Common myeloid progenitor, CD34-positive (primary cell): Measurements from ENCODE around the gene NAGPA.

ENCODE experiments used
- CTCF ChIA-PET: fragments of 350-600 bp; sonication (Branson Sonifier 250); formaldehyde crosslinking; loops from one replicate; lab custom pipeline; 2021; ENCODE audit warnings: antibody characterized with exemption; lab: Charles Lee
- POLR2A ChIA-PET: fragments of 350-600 bp; sonication (Branson Sonifier 250); formaldehyde crosslinking; loops from one replicate; lab custom pipeline; 2021; ENCODE audit warnings: antibody characterized with exemption; lab: Charles Lee
- DNase-seq, 3 donors: peaks; one replicate each; pipeline versions ENCODE4 v3.0.0 to v3.0.0-alpha.2; 2013
- H3K27ac ChIP-seq, 2 experiments: 1 replicate in 1 of 2; 2 replicates in 1 of 2; pipeline ENCODE4 v1.7.0; 2013; ENCODE audit warnings: inconsistent platforms in 2 of 2, low read length in 2 of 2, mild to moderate bottlenecking in 2 of 2, low read depth in 1 of 2, moderate library complexity in 1 of 2; ENCODE audit not compliant: severe bottlenecking in 2 of 2, insufficient read depth in 1 of 2, poor library complexity in 1 of 2
- H3K27me3 ChIP-seq, 5 experiments: replicated peaks in 2 of 5; 1 replicate in 3 of 5; 2 replicates in 2 of 5; pipeline versions ENCODE4 v1.6.1 to v1.7.0; 2013; ENCODE audit warnings: low read length in 4 of 5, mild to moderate bottlenecking in 2 of 5, moderate library complexity in 2 of 5, inconsistent platforms in 1 of 5; ENCODE audit not compliant: insufficient read depth in 5 of 5, control insufficient read depth in 4 of 5
- H3K36me3 ChIP-seq, 4 experiments: 1 replicate in 2 of 4; 2 replicates in 2 of 4; pipeline versions ENCODE4 v1.6.1 to v1.7.0; 2013; ENCODE audit warnings: low read length in 3 of 4, control low read depth in 1 of 4, mild to moderate bottlenecking in 1 of 4; ENCODE audit not compliant: control insufficient read depth in 4 of 4, insufficient read depth in 4 of 4
- H3K4me1 ChIP-seq, 4 experiments: 1 replicate in 3 of 4; 2 replicates in 1 of 4; pipeline versions ENCODE4 v1.6.1 to v1.7.1; 2013; ENCODE audit warnings: low read length in 3 of 4, mild to moderate bottlenecking in 3 of 4, control low read depth in 1 of 4, inconsistent platforms in 1 of 4, moderate library complexity in 1 of 4; ENCODE audit not compliant: control insufficient read depth in 4 of 4, insufficient read depth in 4 of 4; ENCODE audit errors: control extremely low read depth in 1 of 4
- H3K4me3 ChIP-seq, 7 experiments: 1 replicate in 4 of 7; 2 replicates in 3 of 7; pipeline versions ENCODE4 v1.5.1 to v1.7.0; 2013; ENCODE audit warnings: mild to moderate bottlenecking in 7 of 7, low read length in 6 of 7, moderate library complexity in 6 of 7, inconsistent platforms in 2 of 7, low read depth in 2 of 7, control low read depth in 1 of 7; ENCODE audit not compliant: insufficient read depth in 4 of 7, control insufficient read depth in 1 of 7; ENCODE audit errors: extremely low read depth in 1 of 7
- H3K9me3 ChIP-seq, 5 experiments: 1 replicate in 4 of 5; 2 replicates in 1 of 5; pipeline versions ENCODE4 v1.6.1 to v1.7.1; 2013; ENCODE audit warnings: low read length in 4 of 5, mild to moderate bottlenecking in 2 of 5, inconsistent platforms in 1 of 5, low read depth in 1 of 5, moderate library complexity in 1 of 5; ENCODE audit not compliant: control insufficient read depth in 4 of 5, insufficient read depth in 2 of 5; ENCODE audit errors: control extremely low read depth in 1 of 5
- WGBS: methylation state at CpG from one replicate; pipeline ENCODE4 v1.1.5; 2013; ENCODE audit not compliant: insufficient coverage; 5-methylcytosine and 5-hydroxymethylcytosine counted together

The NAGPA gene

GRCh38 chr16:5041600-5042133, 7.9 kb upstream of the NAGPA start:
- no peaks in the 10 kb centered on the region for H3K4me1 ChIP-seq
- no peaks in the 10 kb centered on the region for H3K36me3 ChIP-seq
- no peak overlapping the region for H3K4me3 ChIP-seq
- ChIA-PET CTCF (no interaction called here), POLR2A (no interaction called here)
- H3K9me3 ChIP-seq: no peaks in the 10 kb centered on the region
- no peak for DNase-seq
- H3K27ac ChIP-seq: no peak overlapping the region
- peaks cover 0 to 2% (median 0%) of the 10 kb centered on the region in 5 experiments for H3K27me3 ChIP-seq
- 83% methylated on average over 12 of the region's 12 CpGs for WGBS

DNA sequence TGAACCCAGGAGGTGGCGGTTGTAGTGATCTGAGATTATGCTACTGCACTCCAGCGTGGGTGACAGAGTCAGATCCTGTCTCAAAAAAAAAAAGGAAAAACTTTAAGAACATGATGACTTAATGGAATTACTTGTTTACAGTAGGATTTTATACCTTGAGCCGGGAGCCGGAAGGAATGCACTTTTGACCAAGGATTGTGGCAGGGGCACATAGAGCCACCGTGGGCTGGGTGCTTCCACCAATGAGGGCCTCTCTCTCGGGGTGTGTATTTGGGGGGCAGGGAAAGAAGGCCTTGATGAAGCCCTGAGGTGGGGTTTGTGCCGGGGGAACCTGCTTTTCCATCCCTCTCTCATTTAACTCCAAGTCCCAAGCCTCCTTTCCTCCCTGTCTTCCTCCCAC, 6.7 kb upstream of the NAGPA start:
- Histone ChIP-seq H3K27me3 (peaks cover 0 to 5% (median 0%) of the 10 kb centered on the region in 5 experiments), H3K4me3 (no peak overlapping the region), H3K27ac (no peak overlapping the region), H3K4me1 (no peaks in the 10 kb centered on the region), H3K36me3 (no peaks in the 10 kb centered on the region), H3K9me3 (no peaks in the 10 kb centered on the region)
- ChIA-PET POLR2A (no interaction called here), CTCF (no interaction called here)
- WGBS: 85% methylated on average over 4 of the region's 7 CpGs
- no peak for DNase-seq

GRCh38 chr16:5036228-5037156, 2.8 kb upstream of the NAGPA start:
- POLR2A ChIA-PET: no interaction called here
- DNase-seq: no peak
- CTCF ChIA-PET: interaction anchor here (1.2 kb wide), 1 partner anchor 20 kb away, joined by 4 read pairs; no protein-coding TSS in a partner anchor
- Histone ChIP-seq H3K4me3 (no peak overlapping the region), H3K9me3 (no peaks in the 10 kb centered on the region), H3K4me1 (peaks cover 10 to 18% (median 14%) of the 10 kb centered on the region in 4 experiments), H3K27ac (no peak overlapping the region), H3K36me3 (no peaks in the 10 kb centered on the region), H3K27me3 (peaks cover 0 to 5% (median 0%) of the 10 kb centered on the region in 5 experiments)
- WGBS: 95% methylated on average over 9 of the region's 12 CpGs

GRCh38 chr16:5035909-5036227, 2.1 kb upstream of the NAGPA start:
- H3K27ac ChIP-seq: no peak overlapping the region
- POLR2A ChIA-PET: no interaction called here
- 95% methylated on average over 1 of the region's 1 CpG for WGBS
- CTCF ChIA-PET: interaction anchor here (1.2 kb wide), 1 partner anchor 21 kb away, joined by 4 read pairs; no protein-coding TSS in a partner anchor
- peaks cover 10 to 18% (median 14%) of the 10 kb centered on the region in 4 experiments for H3K4me1 ChIP-seq
- H3K9me3 ChIP-seq: no peaks in the 10 kb centered on the region
- DNase-seq: no peak
- no peak overlapping the region for H3K4me3 ChIP-seq
- H3K27me3 ChIP-seq: peaks cover 0 to 5% (median 0%) of the 10 kb centered on the region in 5 experiments
- H3K36me3 ChIP-seq: peaks cover 0 to 3% (median 0%) of the 10 kb centered on the region in 4 experiments

GRCh38 chr16:5034167-5034523, 410 bp upstream of the NAGPA start:
- WGBS: 25% methylated on average over 2 of the region's 2 CpGs
- H3K27ac ChIP-seq: peak overlapping the region in 1 of 2 experiments; percentile 73
- POLR2A ChIA-PET: no interaction called here

GRCh38 chr16:5032748-5033167, 977 bp downstream of the NAGPA start:
- ChIA-PET POLR2A (no interaction called here), CTCF (interaction anchor here (0.8 kb wide), 1 partner anchor 15 kb away, joined by 4 read pairs; no protein-coding TSS in a partner anchor)
- H3K27ac ChIP-seq: no peak overlapping the region
- peaks cover 0 to 3% (median 0%) of the 10 kb centered on the region in 5 experiments for H3K27me3 ChIP-seq
- peaks cover 0 to 22% (median 8%) of the 10 kb centered on the region in 4 experiments for H3K36me3 ChIP-seq
- H3K9me3 ChIP-seq: no peaks in the 10 kb centered on the region
- H3K4me3 ChIP-seq: peak overlapping the region in 6 of 7 experiments; percentile 47 to 92 (median 82)
- 49% methylated on average over 7 of the region's 12 CpGs for WGBS
- H3K4me1 ChIP-seq: peaks cover 10 to 18% (median 14%) of the 10 kb centered on the region in 4 experiments
- no peak for DNase-seq

More at GRCh38 chr16:5034167-5034523, 410 bp upstream of the NAGPA start:
- no peaks in the 10 kb centered on the region for H3K9me3 ChIP-seq
- H3K27me3 ChIP-seq: peaks cover 0 to 3% (median 0%) of the 10 kb centered on the region in 5 experiments
- peaks cover 0 to 11% (median 2%) of the 10 kb centered on the region in 4 experiments for H3K36me3 ChIP-seq
- no peak for DNase-seq
- H3K4me1 ChIP-seq: peaks cover 10 to 18% (median 14%) of the 10 kb centered on the region in 4 experiments
- CTCF ChIA-PET: interaction anchor here (1.6 kb wide), 1 partner anchor 51 kb away, joined by 3 read pairs; no protein-coding TSS in a partner anchor
- H3K4me3 ChIP-seq: peak overlapping the region in 6 of 7 experiments; percentile 47 to 92 (median 82)
